GM10847 (cell line): ENCODE data around the gene RAC2.

Source experiments
- POLR2A ChIP-seq: IDR thresholded peaks from 2 replicates; pipeline ENCODE4 v1.6.1; 2011; ENCODE audit not compliant: insufficient read length; ENCODE audit errors: extremely low read depth

RAC2 gene

GRCh38 chr22:37197451-37198257 lies 46.4 kb downstream of the RAC2 start:
- TF ChIP-seq POLR2A, result no peak

GRCh38 chr22:37196539-37197450 lies 47.3 kb downstream of the RAC2 start:
- TF ChIP-seq POLR2A, result no peak

GRCh38 chr22:37195921-37196320 lies 48.1 kb downstream of the RAC2 start:
- no peak for TF ChIP-seq POLR2A

GRCh38 chr22:37194750-37195149 lies 49.3 kb downstream of the RAC2 start:
- TF ChIP-seq POLR2A, result no peak

- no peak for TF ChIP-seq POLR2A
Observed at GRCh38 chr22:37193629-37194191, 50.4 kb downstream of the RAC2 start.

GRCh38 chr22:37192741-37193140 lies 51.3 kb downstream of the RAC2 start:
- no peak for TF ChIP-seq POLR2A

- no peak for TF ChIP-seq POLR2A
Observed at GRCh38 chr22:37192204-37192603, 51.9 kb downstream of the RAC2 start.

- TF ChIP-seq POLR2A, result no peak
Observed at GRCh38 chr22:37190262-37190780, 53.7 kb downstream of the RAC2 start.

GRCh38 chr22:37188901-37189466 lies 55.1 kb downstream of the RAC2 start:
- TF ChIP-seq POLR2A, result no peak

GRCh38 chr22:37187891-37188761 lies 55.9 kb downstream of the RAC2 start, which contains the start of gene C1QTNF6:
Gene C1QTNF6, minus strand, starts transcription at chr22:37188247. Its CDS starts 34 bp downstream, at chr22:37188213.
- TF ChIP-seq POLR2A, result no peak

- TF ChIP-seq POLR2A, result no peak
Observed at GRCh38 chr22:37187552-37187890, 56.5 kb downstream of the RAC2 start.

GRCh38 chr22:37186997-37187522 lies 57.0 kb downstream of the RAC2 start:
- TF ChIP-seq POLR2A, result no peak

GRCh38 chr22:37186228-37186996 lies 57.7 kb downstream of the RAC2 start:
- no peak for TF ChIP-seq POLR2A
